K562 (cell line): ENCODE data around the gene ATP10B. TPM values are rescaled to one million over a fixed set of nuclear protein-coding genes. Genes with fewer than 3 reads are reported as not detected.

ENCODE experiments used
- ATAC-seq: fragments of 200-7000 bp; cut with Tn5 transposase; 3 replicates; pipeline ENCODE4 v1.9.1; 2020; ENCODE audit warnings: moderate library complexity
- BruUV-seq: library from RNA; stranded (reverse); fragments of 400-500 nt; replicated peaks from 2 replicates; lab custom pipeline; 2021; lab: Mats Ljungman, UMichigan
- CTCF ChIA-PET: fragments of 300-600 bp; formaldehyde crosslinking; extraction: SDS; loops from one replicate; lab custom pipeline; 2021; ENCODE audit warnings: low intra/inter-chr PET ratio; lab: Yijun Ruan, JAX
- POLR2A ChIA-PET: fragments of 300-600, 350-650 bp; sonication (Branson Sonifier 250); formaldehyde crosslinking; extraction: SDS; loops from one replicate; lab custom pipeline; 2021; ENCODE audit warnings: antibody characterized with exemption, inconsistent platforms; lab: Yijun Ruan, JAX
- DNase-seq, 4 experiments: peaks; one replicate each; pipeline versions ENCODE4 v3.0.0 to v3.0.0-alpha.2; 2011 to 2018; ENCODE audit warnings: low spot score in 3 of 4, mixed read lengths in 3 of 4; ENCODE audit errors: extremely low read depth in 1 of 4
- FAIRE-seq: peaks from 2 replicates; lab custom pipeline; 2011; peaks lifted over from hg19 to GRCh38; lab: Jason Lieb, UNC
- H2AFZ ChIP-seq: 2 replicates; pipeline ENCODE4 v1.6.0; 2011; ENCODE audit warnings: low read depth, low read length, control low read depth, inconsistent platforms
- H3K27ac ChIP-seq: fragments of 200-600 bp; 3 replicates; pipeline ENCODE4 v1.8.0; 2011; ENCODE audit warnings: low read depth, mild to moderate bottlenecking, control low read depth, inconsistent platforms, low read length, moderate library complexity, mixed read lengths; ENCODE audit errors: extremely low read depth
- H3K27me3 ChIP-seq, 2 experiments: fragments of 300-600 bp in 1 of 2; 2 replicates in 1 of 2; 3 replicates in 1 of 2; pipeline versions ENCODE4 v1.6.0 to v1.8.0; 2011; ENCODE audit warnings: inconsistent platforms in 2 of 2, low read length in 2 of 2, mild to moderate bottlenecking in 1 of 2, mixed read lengths in 1 of 2, moderate library complexity in 1 of 2; ENCODE audit not compliant: control insufficient read depth in 2 of 2, insufficient read depth in 2 of 2
- H3K36me3 ChIP-seq: fragments of 300-600 bp; 3 replicates; pipeline ENCODE4 v1.8.0; 2011; ENCODE audit warnings: mild to moderate bottlenecking, low read length, inconsistent platforms; ENCODE audit not compliant: control insufficient read depth, insufficient read depth
- H3K4me1 ChIP-seq, 2 experiments: fragments of 200-600 bp in 1 of 2; replicated peaks in 1 of 2; 2 replicates in 1 of 2; 3 replicates in 1 of 2; pipeline versions ENCODE4 v1.5.1 to v1.8.0; 2011; ENCODE audit warnings: inconsistent platforms in 2 of 2, low read length in 2 of 2, mild to moderate bottlenecking in 1 of 2, mixed read lengths in 1 of 2, moderate library complexity in 1 of 2; ENCODE audit not compliant: control insufficient read depth in 2 of 2, insufficient read depth in 2 of 2
- H3K4me2 ChIP-seq: 2 replicates; pipeline ENCODE4 v1.6.1; 2011; ENCODE audit warnings: low read length, control low read depth, inconsistent platforms, mixed read lengths; ENCODE audit not compliant: insufficient read depth
- H3K4me3 ChIP-seq: fragments of 200-600 bp; sonication (generic), shearing (Covaris generic); 2 replicates; pipeline ENCODE4 v1.5.1; 2016; ENCODE audit warnings: control low read depth, inconsistent platforms
- H3K79me2 ChIP-seq: fragments of 200-600 bp; 3 replicates; pipeline ENCODE4 v1.8.0; 2011; ENCODE audit warnings: low read length, inconsistent platforms; ENCODE audit not compliant: control insufficient read depth, insufficient read depth
- H3K9ac ChIP-seq, 2 experiments: 2 replicates each; pipeline versions ENCODE4 v1.6.0 to v1.6.1; 2011; ENCODE audit warnings: low read depth in 2 of 2, low read length in 2 of 2, control low read depth in 1 of 2, inconsistent platforms in 1 of 2, mild to moderate bottlenecking in 1 of 2, mixed read lengths in 1 of 2; ENCODE audit not compliant: insufficient read depth in 1 of 2
- H3K9me1 ChIP-seq: one replicate; pipeline ENCODE4 v1.6.0; 2011; ENCODE audit warnings: inconsistent platforms, mild to moderate bottlenecking, low read length, moderate library complexity; ENCODE audit not compliant: control insufficient read depth, insufficient read depth
- H3K9me3 ChIP-seq: replicated peaks from 2 replicates; pipeline ENCODE4 v1.5.1; 2011; ENCODE audit warnings: low read depth, low read length, inconsistent platforms; ENCODE audit not compliant: control insufficient read depth, insufficient read depth
- H4K20me1 ChIP-seq: replicated peaks from 2 replicates; pipeline ENCODE4 v1.6.1; 2011; ENCODE audit warnings: low read length, inconsistent platforms, mixed read lengths; ENCODE audit not compliant: control insufficient read depth, insufficient read depth
- BRD4 ChIP-seq: fragments of 200-600 bp; sonication (generic); IDR thresholded peaks from 2 replicates; pipeline ENCODE4 v1.6.1; 2017; ENCODE audit warnings: inconsistent platforms
- ELF1 ChIP-seq: fragments of 200-800 bp; sonication (Bioruptor generic); IDR thresholded peaks from 2 replicates; pipeline ENCODE4 v1.6.1; 2016; ENCODE audit warnings: missing genetic modification characterization, missing compliant biosample characterization
- HDGF ChIP-seq: fragments of 450-650 bp; IDR thresholded peaks from 2 replicates; pipeline ENCODE4 v1.6.1; 2016
- HOXB6 ChIP-seq: fragments of 250-450 bp; sonication (Bioruptor Pico); IDR thresholded peaks from 2 replicates; pipeline ENCODE4 v1.5.1; 2022; ENCODE audit warnings: mild to moderate bottlenecking, borderline replicate concordance
- KAT2B ChIP-seq: IDR thresholded peaks from one replicate; pipeline ENCODE4 v1.6.1; 2012; ENCODE audit warnings: low read depth, mild to moderate bottlenecking, control low read depth, inconsistent platforms, low read length, moderate library complexity
- KAT8 ChIP-seq: fragments of 450-650 bp; IDR thresholded peaks from 2 replicates; pipeline ENCODE4 v1.6.1; 2016; ENCODE audit warnings: low read depth, mild to moderate bottlenecking
- KLF10 ChIP-seq: fragments of 250-450 bp; sonication (Bioruptor Pico); IDR thresholded peaks from 2 replicates; pipeline ENCODE4 v1.6.1; 2021; ENCODE audit warnings: matching md5 sums
- MTA2 ChIP-seq: fragments of 450-650 bp; IDR thresholded peaks from 2 replicates; pipeline ENCODE4 v1.6.1; 2016; ENCODE audit warnings: low read depth
- NBN ChIP-seq: fragments of 450-650 bp; IDR thresholded peaks from 2 replicates; pipeline ENCODE4 v1.6.1; 2016; ENCODE audit warnings: low read depth, mild to moderate bottlenecking
- RBFOX2 ChIP-seq: fragments of 200-400 bp; formaldehyde crosslinking; IDR thresholded peaks from 2 replicates; pipeline ENCODE4 v1.6.1; 2017; ENCODE audit warnings: low read depth, mild to moderate bottlenecking, low read length, moderate library complexity
- RBM39 ChIP-seq: fragments of 200-400 bp; formaldehyde crosslinking; optimal IDR thresholded peaks from 2 replicates; pipeline ENCODE3; 2018; ENCODE audit warnings: low read depth, low read length
- RFX1 ChIP-seq: fragments of 450-650 bp; IDR thresholded peaks from 2 replicates; pipeline ENCODE4 v1.6.1; 2016; ENCODE audit warnings: mild to moderate bottlenecking, moderate library complexity
- STAG1 ChIP-seq: sonication (generic); formaldehyde crosslinking; IDR thresholded peaks from 2 replicates; pipeline ENCODE4 v1.5.0; 2020; ENCODE audit warnings: missing genetic modification reagents, borderline replicate concordance
- TCF3 ChIP-seq: sonication (generic); formaldehyde crosslinking; IDR thresholded peaks from 2 replicates; pipeline ENCODE4 v1.4.0; 2020; ENCODE audit warnings: mild to moderate bottlenecking, missing genetic modification reagents
- U2AF1 ChIP-seq: fragments of 200-400 bp; formaldehyde crosslinking; optimal IDR thresholded peaks from 2 replicates; pipeline ENCODE3; 2017; ENCODE audit warnings: mild to moderate bottlenecking, low read depth, low read length, moderate library complexity
- ZMIZ1 ChIP-seq, 2 experiments: fragments of 150-350 bp in 1 of 2; IDR thresholded peaks; 2 replicates each; pipeline ENCODE4 v1.6.1; 2012 to 2016; ENCODE audit warnings: low read depth in 2 of 2, low read length in 2 of 2, mild to moderate bottlenecking in 1 of 2, moderate library complexity in 1 of 2
- ZNF24 ChIP-seq: fragments of 450-650 bp; IDR thresholded peaks from 2 replicates; pipeline ENCODE4 v1.6.1; 2016
- ZNF3 ChIP-seq: fragments of 250-450 bp; sonication (Bioruptor Pico); IDR thresholded peaks from 2 replicates; pipeline ENCODE4 v1.5.0; 2021; ENCODE audit warnings: mild to moderate bottlenecking, moderate library complexity
- ZNF507 ChIP-seq: conservative IDR thresholded peaks from 2 replicates; pipeline ENCODE4 v1.6.1; 2017; ENCODE audit warnings: missing genetic modification characterization, missing compliant biosample characterization
- WGBS: fragments of 100-300 bp; shearing (Covaris generic); methylation state at CpG from one replicate; pipeline ENCODE4 v1.1.6; 2016; ENCODE audit warnings: low coverage, mixed read lengths; ENCODE audit not compliant: insufficient coverage; ENCODE audit errors: missing lambda C conversion rate; 5-methylcytosine and 5-hydroxymethylcytosine counted together
- in situ Hi-C: fragments of 300-500 bp; cut with MboI; formaldehyde crosslinking; loops from 4 replicates; pipeline ENCODE4 v1.15.0; 2018; ENCODE audit warnings: inconsistent platforms, mixed read lengths
- intact Hi-C: fragments of 100-400 bp; cut with micrococcal nuclease; formaldehyde crosslinking; loops from 2 replicates; pipeline ENCODE4 v1.14.2; 2022
- polyA plus RNA-seq, 8 experiments: library from polyadenylated mRNA; depleted of rRNA in 4 of 8; stranded (reverse) in 5 of 8; unstranded in 3 of 8; fragments of >200 nt; fragmentation: Nextera tagmentation in 2 of 8; fragmentation: Illumina TruSeq in 1 of 8; extraction: Ambion mirVana in 2 of 8; extraction: Trizol in 1 of 8; gene quantifications; 2 replicates each; pipeline versions ENCODE4 v1.2.1 to v1.2.3, GENCODE V29; 2011 to 2014; ENCODE audit warnings: inconsistent platforms in 1 of 8, missing spikeins in 1 of 8
- total RNA-seq, 7 experiments: library from RNA; depleted of rRNA in 6 of 7; stranded (reverse); fragments of >200 nt in 6 of 7; fragmentation: Illumina TruSeq in 2 of 7; extraction: Trizol in 2 of 7; gene quantifications; 2 replicates each; pipeline versions ENCODE4 v1.2.1 to v1.2.3, GENCODE V29; 2011 to 2021; ENCODE audit warnings: low replicate concordance in 1 of 7

Gene ATP10B
- total and polyA plus RNA-seq, 9 of the 15 experiments (the other 6 are each of a cell fraction or from before 2014, with no cell fraction given), result 0.04 TPM; not detected in 8

DNA sequence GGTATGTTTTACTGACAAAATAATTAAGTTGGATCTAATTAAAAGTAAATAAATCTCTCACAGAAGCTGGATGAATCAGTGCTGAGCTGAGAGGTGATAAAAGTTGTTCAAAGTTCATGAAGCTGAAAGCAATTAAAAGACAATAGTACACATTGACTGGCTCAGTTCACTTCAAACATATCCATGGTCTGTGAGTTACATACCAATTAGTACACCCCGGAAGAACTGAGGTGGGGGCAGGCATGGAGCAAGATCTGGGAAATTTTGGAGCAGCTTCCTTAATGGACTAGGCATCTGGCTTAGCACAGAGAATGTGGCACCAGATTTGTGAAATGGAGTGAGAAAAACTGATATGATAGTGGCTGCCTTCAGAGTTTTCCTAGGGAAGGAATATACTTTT is 152.7 kb downstream of the ATP10B start:
- FAIRE-seq, result no peak
- BruUV-seq, result no TSS peak
- in situ Hi-C loops (no loop called here), intact Hi-C loops (no loop called here)
- Histone ChIP-seq H3K9me3 (no peaks in the 10 kb centered on the region), H3K9me1 (no peaks in the 10 kb centered on the region), H3K4me2 (no peak overlapping the region), H3K9ac (no peak overlapping the region), H3K27ac (no peak overlapping the region), H3K36me3 (no peaks in the 10 kb centered on the region), H3K4me3 (no peak overlapping the region), H4K20me1 (no peaks in the 10 kb centered on the region), H3K4me1 (no peaks in the 10 kb centered on the region), H2AFZ (no peak overlapping the region), H3K27me3 (no peaks in the 10 kb centered on the region), H3K79me2 (no peaks in the 10 kb centered on the region)
- TF ChIP-seq ELF1 (tag) (no peak), ZNF3 (CRISPR knock-in tag) (no peak), KAT8 (no peak), BRD4 (no peak), STAG1 (CRISPR knock-in tag) (no peak), ZNF24 (no peak), KAT2B (no peak), HOXB6 (no peak), NBN (no peak), MTA2 (no peak)
- ChIA-PET CTCF (no interaction called here), POLR2A (no interaction called here)
- ATAC-seq, result no peak
- WGBS, result 10% methylated on average over 1 of the region's 1 CpG
- DNase-seq, result no peak

DNA sequence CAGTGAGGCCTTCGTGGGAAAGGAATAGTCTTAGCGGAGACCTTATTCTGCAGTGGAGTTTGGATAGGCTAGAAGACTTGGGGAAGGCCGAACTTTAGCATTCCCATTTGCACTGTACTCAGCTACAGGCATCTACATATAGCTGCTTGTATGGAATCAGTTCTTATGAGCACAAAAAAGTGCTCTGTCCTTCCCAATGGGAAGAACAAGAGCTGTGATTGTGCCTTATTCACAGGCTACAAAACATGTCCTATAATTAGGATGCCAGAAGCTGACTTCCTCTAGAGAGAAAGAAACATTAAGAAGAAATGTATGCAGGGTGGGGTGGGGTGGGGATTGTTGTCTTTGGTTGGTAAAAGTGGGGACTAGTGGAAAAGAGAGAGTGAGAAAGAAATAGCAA is 154.7 kb downstream of the ATP10B start:
- Histone ChIP-seq H3K27me3 (no peaks in the 10 kb centered on the region), H3K36me3 (no peaks in the 10 kb centered on the region), H4K20me1 (no peaks in the 10 kb centered on the region), H3K9me1 (no peaks in the 10 kb centered on the region), H3K4me1 (no peaks in the 10 kb centered on the region), H2AFZ (no peak overlapping the region), H3K79me2 (no peaks in the 10 kb centered on the region), H3K27ac (no peak overlapping the region), H3K4me2 (no peak overlapping the region), H3K4me3 (no peak overlapping the region), H3K9me3 (no peaks in the 10 kb centered on the region), H3K9ac (no peak overlapping the region)
- in situ Hi-C loops (no loop called here), intact Hi-C loops (no loop called here)
- ChIA-PET POLR2A (no interaction called here), CTCF (no interaction called here)
- WGBS, result 4% methylated on average over 3 of the region's 3 CpGs
- no peak for ATAC-seq
- no peak for FAIRE-seq
- no peak for DNase-seq
- no TSS peak for BruUV-seq
- no peak for TF ChIP-seq U2AF1
- TF ChIP-seq HDGF, result no peak
- no peak for TF ChIP-seq RBM39
- no peak for TF ChIP-seq RFX1
- no peak for TF ChIP-seq ZMIZ1 (IDR thresholded peaks at IDR 0.05; ENCODE audit: low read depth in 2 of 2, low read length in 2 of 2)
- TF ChIP-seq TCF3, result no peak
- no peak for TF ChIP-seq KLF10 (CRISPR knock-in tag)
- no peak for TF ChIP-seq ZNF507 (tag)
- no peak for TF ChIP-seq RBFOX2
